ENCODE data around the gene PTPRN2.
A peak's percentile ranks its signal among the peaks of the same experiment; 100 is the strongest.

PTPRN2 gene

GRCh38 chr7:158542651-158543566 lies 44.7 kb downstream of the PTPRN2 start:
- no peak overlapping the region for H3K4me3 ChIP-seq (ENCODE audit: low read depth, low read length)
- DNase-seq (ENCODE audit: low read depth), result no peak
- no peak for TF ChIP-seq CTCF (IDR thresholded peaks at IDR 0.05; ENCODE audit: low read depth, low read length, missing control alignments)

GRCh38 chr7:158541346-158542010 lies 46.1 kb downstream of the PTPRN2 start:
- TF ChIP-seq CTCF (IDR thresholded peaks at IDR 0.05; ENCODE audit: low read depth, low read length, missing control alignments), result no peak
- no peak overlapping the region for H3K4me3 ChIP-seq (ENCODE audit: low read depth, low read length)
- peak; percentile 18 for DNase-seq (ENCODE audit: low read depth)

DNA sequence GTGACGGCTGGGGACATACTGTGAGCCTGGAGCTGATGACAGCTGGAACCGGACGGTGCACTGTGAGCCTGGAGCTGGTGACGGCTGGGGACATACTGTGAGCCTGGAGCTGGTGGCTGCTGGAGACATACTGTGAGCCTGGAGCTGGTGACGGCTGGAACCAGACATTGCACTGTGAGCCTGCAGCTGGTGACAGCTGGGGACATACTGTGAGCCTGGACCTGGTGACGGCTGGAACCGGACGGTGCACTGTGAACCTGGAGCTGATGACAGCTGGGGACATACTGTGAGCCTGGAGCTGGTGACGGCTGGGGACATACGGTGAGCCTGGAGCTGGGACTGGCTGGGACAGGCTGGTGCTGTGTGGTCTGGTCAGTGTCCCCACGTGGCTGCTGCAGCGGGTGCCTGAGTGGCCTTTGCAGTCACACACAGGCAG lies 47.9 kb downstream of the PTPRN2 start:
- H3K4me3 ChIP-seq (ENCODE audit: low read depth, low read length), result no peak overlapping the region
- no peak for TF ChIP-seq CTCF (IDR thresholded peaks at IDR 0.05; ENCODE audit: low read depth, low read length, missing control alignments)
- DNase-seq (ENCODE audit: low read depth), result no peak

DNA sequence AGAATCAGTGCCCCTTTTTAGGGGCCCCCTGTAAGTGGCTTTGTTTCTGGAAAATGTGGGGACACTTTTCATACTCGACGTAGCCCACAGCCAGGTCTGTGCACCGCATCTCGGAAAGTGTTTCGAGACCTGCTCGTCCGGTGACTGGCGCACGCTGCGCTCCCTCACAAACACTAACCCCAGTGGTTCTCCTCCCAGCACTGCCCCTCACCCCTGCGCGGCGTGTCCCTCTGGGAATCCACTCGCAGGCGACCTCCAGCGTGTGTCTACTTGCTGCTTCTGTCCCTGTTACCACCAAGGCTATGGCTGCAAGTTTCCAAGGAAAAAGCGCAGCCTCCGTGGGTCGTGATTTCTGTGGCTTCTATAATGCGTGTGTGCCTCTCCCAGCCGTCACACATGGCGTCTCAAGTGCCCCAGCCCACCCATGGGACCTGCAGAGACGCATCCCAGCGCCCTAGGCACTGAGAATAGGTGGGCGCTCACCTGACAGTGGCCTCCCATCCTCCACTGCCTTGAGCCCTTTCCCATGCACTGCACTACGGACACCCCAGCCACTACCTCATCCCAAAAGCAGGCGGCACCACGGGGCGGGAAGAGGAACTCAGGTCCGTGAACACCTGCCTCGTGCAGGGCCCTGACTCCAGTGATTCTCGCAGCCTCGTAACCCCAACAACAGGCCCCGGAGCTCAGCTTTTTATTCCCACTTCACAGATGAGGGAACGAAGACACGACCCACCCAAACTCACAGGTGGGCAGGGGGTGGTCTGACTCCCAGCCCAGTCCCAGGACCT lies 49.3 kb downstream of the PTPRN2 start:
- TF ChIP-seq CTCF (IDR thresholded peaks at IDR 0.05; ENCODE audit: low read depth, low read length, missing control alignments), result no peak
- no peak overlapping the region for H3K4me3 ChIP-seq (ENCODE audit: low read depth, low read length)
- no peak for DNase-seq (ENCODE audit: low read depth)

- TF ChIP-seq CTCF (IDR thresholded peaks at IDR 0.05; ENCODE audit: low read depth, low read length, missing control alignments), result no peak
- H3K4me3 ChIP-seq (ENCODE audit: low read depth, low read length), result no peak overlapping the region
Observed at GRCh38 chr7:158537516-158537882, 50.1 kb downstream of the PTPRN2 start.

DNA sequence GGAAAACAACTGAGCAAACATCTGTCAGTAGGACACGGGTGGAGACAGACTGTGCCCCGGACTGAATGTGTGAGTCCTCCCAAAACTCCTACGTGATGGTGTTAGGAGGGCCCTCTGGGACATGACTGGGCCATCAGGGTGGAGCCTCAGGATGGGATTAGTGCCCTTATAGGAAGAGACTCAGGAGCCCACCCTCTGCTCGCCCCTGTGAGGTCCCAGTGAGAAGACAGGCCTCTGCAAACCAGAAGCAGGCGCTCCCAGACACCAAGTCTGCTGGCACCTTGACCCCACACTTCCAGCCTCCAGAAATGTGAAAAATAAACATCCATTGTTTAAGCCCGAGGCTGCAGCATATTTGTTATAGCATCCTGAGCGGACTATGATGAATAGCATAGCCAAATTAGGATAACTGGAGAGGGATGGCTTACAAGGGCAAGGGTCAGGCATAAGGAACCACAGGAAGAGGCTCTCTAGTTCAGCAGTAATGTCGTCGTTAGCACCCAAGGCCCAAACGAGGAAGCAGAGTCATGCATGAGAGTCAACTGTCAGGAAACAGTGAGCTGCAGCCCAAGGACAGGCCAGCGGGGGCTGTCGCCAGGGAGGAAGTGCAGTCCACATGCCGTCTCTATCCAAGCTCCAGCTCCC lies 50.6 kb downstream of the PTPRN2 start:
- TF ChIP-seq CTCF (IDR thresholded peaks at IDR 0.05; ENCODE audit: low read depth, low read length, missing control alignments), result no peak
- DNase-seq (ENCODE audit: low read depth), result no peak
- H3K4me3 ChIP-seq (ENCODE audit: low read depth, low read length), result no peak overlapping the region

More at GRCh38 chr7:158537516-158537882, 50.1 kb downstream of the PTPRN2 start:
- DNase-seq (ENCODE audit: low read depth), result no peak
